ENCODE data around the gene AKT1. TPM values are rescaled to one million over a fixed set of nuclear protein-coding genes. Genes with fewer than 3 reads are reported as not detected.

The AKT1 gene
- total RNA-seq, 1 donor from 2014 or later: 166 TPM

- no peak for DNase-seq (ENCODE audit: low spot score)
Measured at GRCh38 chr14:104799244-104800014, 3.9 kb upstream of the AKT1 start.

- DNase-seq (ENCODE audit: low spot score): no peak
Measured at GRCh38 chr14:104798300-104799243, 3.0 kb upstream of the AKT1 start.

- DNase-seq (ENCODE audit: low spot score): no peak
Measured at GRCh38 chr14:104797115-104798044, 1.8 kb upstream of the AKT1 start.

GRCh38 chr14:104796687-104797081 is 1.1 kb upstream of the AKT1 start:
- no peak for DNase-seq (ENCODE audit: low spot score)

GRCh38 chr14:104795781-104796686 is 486 bp upstream of the AKT1 start:
- no peak for DNase-seq (ENCODE audit: low spot score)

GRCh38 chr14:104794631-104794992 is 936 bp downstream of the AKT1 start:
- no peak for DNase-seq (ENCODE audit: low spot score)

GRCh38 chr14:104794099-104794498 is 1.4 kb downstream of the AKT1 start:
- no peak for DNase-seq (ENCODE audit: low spot score)

GRCh38 chr14:104793703-104793959 is 1.9 kb downstream of the AKT1 start:
- no peak for DNase-seq (ENCODE audit: low spot score)

GRCh38 chr14:104792945-104793702 is 2.4 kb downstream of the AKT1 start:
- no peak for DNase-seq (ENCODE audit: low spot score)

- DNase-seq (ENCODE audit: low spot score): no peak
Measured at GRCh38 chr14:104792101-104792884, 3.3 kb downstream of the AKT1 start.

GRCh38 chr14:104791425-104791824 is 4.1 kb downstream of the AKT1 start:
- DNase-seq (ENCODE audit: low spot score): no peak

- no peak for DNase-seq (ENCODE audit: low spot score)
Measured at GRCh38 chr14:104789752-104790743, 5.5 kb downstream of the AKT1 start.

GRCh38 chr14:104788873-104789663 is 6.5 kb downstream of the AKT1 start:
- DNase-seq (ENCODE audit: low spot score): no peak

GRCh38 chr14:104788161-104788818 is 7.3 kb downstream of the AKT1 start:
- DNase-seq (ENCODE audit: low spot score): no peak

- DNase-seq (ENCODE audit: low spot score): no peak
Measured at GRCh38 chr14:104787736-104788135, 7.8 kb downstream of the AKT1 start.

GRCh38 chr14:104786726-104787675 is 8.5 kb downstream of the AKT1 start:
- DNase-seq (ENCODE audit: low spot score): no peak
